Esophagus squamous epithelium (tissue), 4 donors: ENCODE data around the gene KIF5B.

Experiments used
- POLR2A ChIP-seq, 4 donors: fragments of 450-650 bp; IDR thresholded peaks; one replicate each; pipeline ENCODE4 v1.6.1; 2017; ENCODE audit warnings: antibody characterized with exemption in 4 of 4, mild to moderate bottlenecking in 4 of 4, moderate library complexity in 3 of 4
- TF ChIP-seq, protein P1 (sequence below), 6 experiments: fragments of 450-650 bp in 4 of 6; fragments of 200-600 bp in 2 of 6; sonication (generic) in 2 of 6; IDR thresholded peaks; one replicate each; pipeline ENCODE4 v1.5.1; 2016 to 2019; ENCODE audit warnings: antibody characterized with exemption in 6 of 6, mild to moderate bottlenecking in 4 of 6, moderate library complexity in 4 of 6

DNA sequence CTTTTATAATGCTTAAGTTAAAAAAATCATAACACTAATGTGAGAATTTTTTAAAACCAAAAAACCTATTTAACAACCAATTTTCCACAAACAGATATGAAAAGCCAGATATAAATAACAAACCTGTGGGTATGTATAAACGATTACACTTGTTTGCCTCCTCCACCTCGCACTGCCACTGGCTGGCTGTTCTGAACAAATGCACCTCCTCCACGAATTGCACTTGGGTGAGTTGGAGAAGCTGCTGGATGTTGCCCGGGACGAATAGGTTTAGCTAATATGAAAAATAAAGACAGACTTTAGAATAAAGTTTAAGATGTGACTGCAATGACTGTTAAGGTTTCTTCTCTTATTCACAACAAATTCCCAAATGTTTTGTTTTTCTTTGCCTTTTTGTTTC is 40.8 kb downstream of the KIF5B start:
- TF ChIP-seq POLR2A (IDR thresholded peaks at IDR 0.05), result no peak
- TF ChIP-seq, protein P1, sequence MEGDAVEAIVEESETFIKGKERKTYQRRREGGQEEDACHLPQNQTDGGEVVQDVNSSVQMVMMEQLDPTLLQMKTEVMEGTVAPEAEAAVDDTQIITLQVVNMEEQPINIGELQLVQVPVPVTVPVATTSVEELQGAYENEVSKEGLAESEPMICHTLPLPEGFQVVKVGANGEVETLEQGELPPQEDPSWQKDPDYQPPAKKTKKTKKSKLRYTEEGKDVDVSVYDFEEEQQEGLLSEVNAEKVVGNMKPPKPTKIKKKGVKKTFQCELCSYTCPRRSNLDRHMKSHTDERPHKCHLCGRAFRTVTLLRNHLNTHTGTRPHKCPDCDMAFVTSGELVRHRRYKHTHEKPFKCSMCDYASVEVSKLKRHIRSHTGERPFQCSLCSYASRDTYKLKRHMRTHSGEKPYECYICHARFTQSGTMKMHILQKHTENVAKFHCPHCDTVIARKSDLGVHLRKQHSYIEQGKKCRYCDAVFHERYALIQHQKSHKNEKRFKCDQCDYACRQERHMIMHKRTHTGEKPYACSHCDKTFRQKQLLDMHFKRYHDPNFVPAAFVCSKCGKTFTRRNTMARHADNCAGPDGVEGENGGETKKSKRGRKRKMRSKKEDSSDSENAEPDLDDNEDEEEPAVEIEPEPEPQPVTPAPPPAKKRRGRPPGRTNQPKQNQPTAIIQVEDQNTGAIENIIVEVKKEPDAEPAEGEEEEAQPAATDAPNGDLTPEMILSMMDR (IDR thresholded peaks at IDR 0.05), result no peak
